ENCODE measurements around the gene BHLHE41.

- TF ChIP-seq EZH2 (IDR thresholded peaks at IDR 0.05; ENCODE audit: borderline replicate concordance, insufficient read depth, low read length, poor library complexity, severe bottlenecking), result no peak
- TF ChIP-seq REST (IDR thresholded peaks at IDR 0.05; ENCODE audit: borderline replicate concordance), result no peak
- TF ChIP-seq TAF1 (IDR thresholded peaks at IDR 0.05; ENCODE audit: low read depth), result no peak
- TF ChIP-seq CTCF (IDR thresholded peaks at IDR 0.05; ENCODE audit: poor library complexity, severe bottlenecking), result no peak
- TF ChIP-seq RAD21 (conservative IDR thresholded peaks at IDR 0.05), result no peak
Observed at GRCh38 chr12:26128168-26128567, 3.3 kb upstream of the BHLHE41 start.

Data from neural cell (in vitro differentiated cells).